LNCAP (cell line): ENCODE data around the gene ERBIN.
A peak's percentile ranks its signal among the peaks of the same experiment; 100 is the strongest.

ENCODE experiments used
- CTCF ChIP-seq: fragments of 450-650 bp; IDR thresholded peaks from 2 replicates; pipeline ENCODE4 v1.5.1; 2017; ENCODE audit warnings: mild to moderate bottlenecking

Gene ERBIN

GRCh38 chr5:65924366-65925043 lies 1.9 kb upstream of the ERBIN start:
- no peak for TF ChIP-seq CTCF

DNA sequence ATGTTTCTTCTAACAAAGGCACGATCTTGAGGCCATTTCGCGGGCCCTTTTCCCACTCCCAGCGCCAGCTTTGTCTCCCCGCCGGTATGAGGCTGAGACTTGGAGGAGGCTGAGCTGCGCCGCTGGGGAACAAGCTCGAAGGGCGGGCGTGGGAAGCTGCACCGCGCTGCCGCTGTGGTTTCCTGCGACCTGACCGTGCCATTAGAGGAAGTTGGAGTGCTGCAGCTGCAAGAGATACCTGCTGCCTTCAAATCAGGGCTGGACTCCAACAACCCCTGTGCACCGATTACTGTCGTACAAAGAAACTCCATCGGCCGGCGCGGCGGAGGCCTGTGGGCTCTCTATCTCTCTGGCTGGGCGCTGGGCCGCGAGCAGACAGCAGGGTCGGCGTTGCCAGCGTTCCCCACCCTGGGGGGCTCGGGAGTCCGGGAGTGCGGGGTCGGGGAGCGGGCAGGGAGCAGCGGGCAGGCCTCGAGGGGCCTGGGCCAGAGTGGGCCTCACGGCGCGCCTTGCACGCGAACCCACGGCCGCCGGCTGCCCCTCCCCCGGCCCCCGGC lies 1.3 kb upstream of the ERBIN start:
- TF ChIP-seq CTCF: no peak

DNA sequence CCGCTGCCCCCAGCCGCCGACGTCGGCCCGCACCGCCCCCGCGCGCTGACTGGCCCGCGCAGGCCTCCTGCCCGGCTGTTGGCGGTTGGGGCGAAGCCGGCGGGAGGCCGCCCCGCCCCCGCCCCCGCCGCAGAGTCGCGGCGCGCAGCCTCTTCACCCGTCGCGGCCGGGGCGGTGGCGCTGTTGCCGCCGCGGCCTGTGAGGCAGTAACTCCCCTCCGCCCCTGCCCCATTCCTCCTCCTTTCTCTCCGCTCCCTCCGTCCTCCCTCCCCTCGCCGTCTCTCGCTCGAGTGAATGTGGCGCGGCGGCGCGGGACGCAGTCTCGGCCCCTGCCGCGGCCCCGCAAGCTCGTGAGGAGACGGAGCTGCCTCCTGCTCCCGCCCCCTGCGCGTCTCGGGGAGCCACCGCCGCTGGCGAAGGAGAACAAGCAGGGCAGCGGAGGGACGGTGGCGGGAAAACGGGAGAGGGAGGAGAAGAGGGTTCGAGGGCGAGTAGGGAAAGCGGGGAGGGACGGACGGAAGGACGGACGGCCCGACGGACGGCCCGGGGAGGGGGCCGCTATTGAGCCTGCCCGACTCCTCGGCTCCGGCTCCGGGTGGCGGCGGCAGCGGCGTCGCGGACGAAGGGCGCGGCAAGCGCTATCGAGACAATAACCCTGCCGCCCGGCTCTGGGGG lies 637 bp upstream of the ERBIN start:
- TF ChIP-seq CTCF: peak; percentile 65

DNA sequence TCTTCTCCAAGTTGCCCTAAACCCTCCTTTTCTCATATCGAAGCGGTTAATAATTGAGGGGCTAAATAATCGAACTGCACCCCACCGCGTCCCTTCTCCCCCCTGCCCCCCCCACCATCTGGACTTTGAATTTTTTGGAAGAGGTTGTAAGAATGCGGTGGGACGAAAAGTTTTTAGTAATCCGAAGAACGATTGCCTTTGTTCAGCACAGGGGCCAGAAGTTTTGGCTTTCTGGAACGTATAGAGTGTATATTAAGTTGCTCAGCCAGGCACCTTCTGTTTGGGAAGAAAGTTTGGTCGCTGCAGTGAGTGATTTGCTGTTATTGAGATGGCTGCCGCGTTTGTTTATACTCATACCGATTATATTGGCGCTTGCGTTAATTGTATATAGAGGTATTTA lies 518 bp downstream of the ERBIN start:
- TF ChIP-seq CTCF: no peak

DNA sequence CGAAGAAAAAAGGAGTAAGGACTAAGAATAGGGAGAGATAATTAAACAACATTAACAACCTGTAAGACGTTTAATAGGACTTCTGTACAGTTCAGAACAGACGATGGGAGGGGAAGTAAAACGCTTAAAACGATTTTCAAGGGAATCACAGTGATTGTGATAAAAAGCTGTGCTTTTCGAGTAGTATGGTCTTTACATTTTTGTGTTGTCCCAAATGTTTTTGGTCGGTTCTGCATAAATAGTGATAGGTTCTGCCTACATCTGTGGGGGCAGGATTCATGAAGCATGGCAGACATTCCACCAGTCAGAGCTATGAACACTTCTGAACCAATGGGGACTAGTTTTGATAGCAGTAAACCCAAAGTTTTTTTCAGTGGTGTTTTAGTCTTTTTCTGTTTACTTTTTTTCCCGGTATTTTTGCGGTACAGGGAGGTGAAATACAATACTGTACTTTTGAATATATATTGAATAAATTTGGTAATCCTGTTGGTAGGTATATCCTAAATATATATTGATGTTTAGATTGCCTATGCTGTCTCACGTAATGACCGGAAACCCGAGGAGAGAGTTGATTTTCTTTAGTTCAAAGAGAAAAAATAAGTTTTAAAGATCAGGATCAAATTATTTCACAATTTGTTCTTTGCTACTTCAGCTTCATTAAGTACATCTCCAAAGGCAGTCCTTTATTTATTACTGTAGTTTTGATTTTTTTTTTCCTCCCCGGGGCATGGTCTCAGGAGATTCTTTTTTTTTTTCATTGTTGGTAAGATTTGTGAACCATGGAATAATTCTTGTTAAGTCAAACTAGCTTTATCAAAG lies 1.3 kb downstream of the ERBIN start:
- TF ChIP-seq CTCF: no peak

DNA sequence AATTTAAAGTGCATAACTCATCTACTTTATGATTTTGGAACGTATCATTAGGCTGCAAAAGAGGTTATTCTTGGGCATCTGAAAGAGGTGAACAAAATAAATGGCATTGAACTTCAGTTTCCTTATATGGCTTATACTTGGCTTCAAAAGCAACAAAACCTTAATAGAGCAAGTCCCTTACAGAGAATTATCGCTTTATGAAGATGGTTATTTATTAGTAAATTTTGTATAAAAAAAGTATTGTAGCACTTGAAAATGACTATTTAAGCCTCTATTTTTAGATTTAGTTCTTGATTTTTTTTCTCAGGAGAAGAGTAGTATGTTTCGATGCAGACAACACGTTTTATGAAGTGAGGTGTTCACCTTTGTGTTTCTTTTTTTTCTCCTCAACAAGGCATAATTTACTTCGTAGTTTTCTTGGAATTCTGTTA lies 2.0 kb downstream of the ERBIN start:
- no peak for TF ChIP-seq CTCF

GRCh38 chr5:65928860-65929259 lies 2.5 kb downstream of the ERBIN start:
- TF ChIP-seq CTCF: no peak
